Smooth muscle cell (in vitro differentiated cells): ENCODE results near the gene FAM107B. TPM values are rescaled to one million over a fixed set of nuclear protein-coding genes. Genes with fewer than 3 reads are reported as not detected.

Experiments used
- DNase-seq: peaks from one replicate; lab custom pipeline; 2025; ENCODE audit not compliant: unreplicated experiment; lab: John Stamatoyannopoulos, UW
- H2AFZ ChIP-seq: fragments of 200-600 bp; sonication (generic); 2 replicates; pipeline ENCODE4 v1.6.0; 2016; ENCODE audit warnings: antibody characterized with exemption, low read depth, mild to moderate bottlenecking
- H3F3A ChIP-seq: fragments of 200-600 bp; sonication (generic); 2 replicates; pipeline ENCODE4 v1.6.0; 2017; ENCODE audit warnings: antibody characterized with exemption, low read depth
- H3K27ac ChIP-seq: fragments of 200-600 bp; sonication (generic); 2 replicates; pipeline ENCODE4 v1.5.1; 2016; ENCODE audit warnings: low read depth, mild to moderate bottlenecking
- H3K27me3 ChIP-seq: fragments of 200-600 bp; sonication (generic); 2 replicates; pipeline ENCODE4 v1.6.1; 2016; ENCODE audit warnings: low read depth, mild to moderate bottlenecking
- H3K36me3 ChIP-seq: fragments of 200-600 bp; sonication (generic); 2 replicates; pipeline ENCODE4 v1.5.1; 2016; ENCODE audit warnings: low read depth
- H3K4me1 ChIP-seq: fragments of 200-600 bp; sonication (generic); 2 replicates; pipeline ENCODE4 v1.5.1; 2016; ENCODE audit warnings: low read depth
- H3K4me2 ChIP-seq: fragments of 200-600 bp; sonication (generic); 2 replicates; pipeline ENCODE4 v1.6.0; 2016; ENCODE audit warnings: mild to moderate bottlenecking
- H3K4me3 ChIP-seq: fragments of 200-600 bp; sonication (generic); 2 replicates; pipeline ENCODE4 v1.5.1; 2016; ENCODE audit warnings: mild to moderate bottlenecking
- H3K79me2 ChIP-seq: fragments of 200-600 bp; sonication (generic); 2 replicates; pipeline ENCODE4 v1.6.0; 2016; ENCODE audit warnings: low read depth, mild to moderate bottlenecking
- H3K9ac ChIP-seq: fragments of 200-600 bp; sonication (generic); 2 replicates; pipeline ENCODE4 v1.6.0; 2016; ENCODE audit warnings: low read depth
- H3K9me3 ChIP-seq: fragments of 200-600 bp; sonication (generic); replicated peaks from 2 replicates; pipeline ENCODE4 v1.5.1; 2016; ENCODE audit warnings: low read depth
- H4K20me1 ChIP-seq: fragments of 200-600 bp; sonication (generic); 2 replicates; pipeline ENCODE4 v1.6.0; 2016; ENCODE audit warnings: low read depth
- CTCF ChIP-seq: fragments of 200-600 bp; sonication (generic); IDR thresholded peaks from 2 replicates; pipeline ENCODE4 v1.5.1; 2017; ENCODE audit warnings: borderline replicate concordance, mild to moderate bottlenecking, antibody characterized with exemption; ENCODE audit not compliant: insufficient read depth, poor library complexity, severe bottlenecking
- WGBS: methylation state at CpG from one replicate; pipeline ENCODE4 v1.1.7; 2016; ENCODE audit warnings: low lambda C conversion rate; 5-methylcytosine and 5-hydroxymethylcytosine counted together
- polyA plus RNA-seq: library from polyadenylated mRNA; unstranded; fragments of >200 nt; fragmentation: Nextera tagmentation; extraction: Ambion mirVana; gene quantifications from 2 replicates; pipeline ENCODE4 v1.2.1, GENCODE V29; 2016
- total RNA-seq: library from RNA; depleted of rRNA; stranded (reverse); fragments of >200 nt; gene quantifications from 2 replicates; pipeline ENCODE4 v1.2.3, GENCODE V29; 2014

The FAM107B gene
- total and polyA plus RNA-seq, 2 experiments from 2014 or later: 8.7 to 9.0 TPM

GRCh38 chr10:14536241-14537213, 238.2 kb downstream of the FAM107B start:
- Histone ChIP-seq H3K4me3 (no peak overlapping the region), H3K4me2 (no peak overlapping the region), H3K27ac (no peak overlapping the region), H3K79me2 (no peaks in the 10 kb centered on the region), H3K36me3 (no peaks in the 10 kb centered on the region), H3K9ac (no peak overlapping the region), H3K9me3 (no peaks in the 10 kb centered on the region), H3K27me3 (no peaks in the 10 kb centered on the region), H4K20me1 (peaks cover 34% of the 10 kb centered on the region), H3F3A (no peaks in the 10 kb centered on the region), H2AFZ (no peak overlapping the region), H3K4me1 (no peaks in the 10 kb centered on the region)
- peak; percentile 61 for TF ChIP-seq CTCF
- peak; percentile 9 for DNase-seq
- 72% methylated on average over 21 of the region's 21 CpGs for WGBS

- no peak overlapping the region for H3K27ac ChIP-seq
- H3K4me3 ChIP-seq: no peak overlapping the region
- WGBS: 76% methylated on average over 7 of the region's 7 CpGs
- peaks cover 35% of the 10 kb centered on the region for H4K20me1 ChIP-seq
- H3K9ac ChIP-seq: no peak overlapping the region
- H3K36me3 ChIP-seq: no peaks in the 10 kb centered on the region
- no peak overlapping the region for H3K4me2 ChIP-seq
- TF ChIP-seq CTCF: no peak
- H3K27me3 ChIP-seq: no peaks in the 10 kb centered on the region
- no peaks in the 10 kb centered on the region for H3K79me2 ChIP-seq
- no peaks in the 10 kb centered on the region for H3K9me3 ChIP-seq
- no peaks in the 10 kb centered on the region for H3K4me1 ChIP-seq
- peaks cover 3% of the 10 kb centered on the region for H3F3A ChIP-seq
- no peak for DNase-seq
- no peak overlapping the region for H2AFZ ChIP-seq
Measured at GRCh38 chr10:14535457-14536130, 239.1 kb downstream of the FAM107B start.

GRCh38 chr10:14534152-14534551, 240.5 kb downstream of the FAM107B start:
- Histone ChIP-seq H3K36me3 (no peaks in the 10 kb centered on the region), H3K27ac (no peak overlapping the region), H3K9ac (no peak overlapping the region), H3K4me2 (no peak overlapping the region), H3K4me1 (no peaks in the 10 kb centered on the region), H2AFZ (no peak overlapping the region), H3K9me3 (no peaks in the 10 kb centered on the region), H4K20me1 (peaks cover 42% of the 10 kb centered on the region), H3F3A (peaks cover 15% of the 10 kb centered on the region), H3K27me3 (no peaks in the 10 kb centered on the region), H3K4me3 (no peak overlapping the region), H3K79me2 (no peaks in the 10 kb centered on the region)
- DNase-seq: no peak
- WGBS: 97% methylated on average over 7 of the region's 7 CpGs
- TF ChIP-seq CTCF: no peak
